GM12892 (cell line): ENCODE results near the gene IQCE.

Experiments used
- POLR2A ChIP-seq: IDR thresholded peaks from 2 replicates; pipeline ENCODE4 v1.6.1; 2011; ENCODE audit warnings: low read depth, low read length, control low read depth
- POLR2AphosphoS5 ChIP-seq: IDR thresholded peaks from 2 replicates; pipeline ENCODE4 v1.6.1; 2011; ENCODE audit warnings: low read depth, low read length, control low read depth

GRCh38 chr7:2621948-2622640 lies 63.3 kb downstream of the IQCE start:
- TF ChIP-seq POLR2A: no peak
- no peak for TF ChIP-seq POLR2AphosphoS5
